Fibroblast of lung (primary cell): ENCODE measurements around the gene UNC79.

Source experiments
- EZH2 ChIP-seq: IDR thresholded peaks from 2 replicates; pipeline ENCODE4 v1.5.1; 2012; ENCODE audit warnings: low read length, control low read depth, mild to moderate bottlenecking; ENCODE audit errors: missing control alignments
- TF ChIP-seq, protein P1 (sequence below), 2 donors: IDR thresholded peaks in 1 of 2; conservative IDR thresholded peaks in 1 of 2; 1 replicate in 1 of 2; 2 replicates in 1 of 2; pipeline ENCODE4 v1.5.1; 2011 to 2012; ENCODE audit warnings: low read length in 2 of 2, control low read depth in 1 of 2, inconsistent platforms in 1 of 2, low read depth in 1 of 2, mild to moderate bottlenecking in 1 of 2

DNA sequence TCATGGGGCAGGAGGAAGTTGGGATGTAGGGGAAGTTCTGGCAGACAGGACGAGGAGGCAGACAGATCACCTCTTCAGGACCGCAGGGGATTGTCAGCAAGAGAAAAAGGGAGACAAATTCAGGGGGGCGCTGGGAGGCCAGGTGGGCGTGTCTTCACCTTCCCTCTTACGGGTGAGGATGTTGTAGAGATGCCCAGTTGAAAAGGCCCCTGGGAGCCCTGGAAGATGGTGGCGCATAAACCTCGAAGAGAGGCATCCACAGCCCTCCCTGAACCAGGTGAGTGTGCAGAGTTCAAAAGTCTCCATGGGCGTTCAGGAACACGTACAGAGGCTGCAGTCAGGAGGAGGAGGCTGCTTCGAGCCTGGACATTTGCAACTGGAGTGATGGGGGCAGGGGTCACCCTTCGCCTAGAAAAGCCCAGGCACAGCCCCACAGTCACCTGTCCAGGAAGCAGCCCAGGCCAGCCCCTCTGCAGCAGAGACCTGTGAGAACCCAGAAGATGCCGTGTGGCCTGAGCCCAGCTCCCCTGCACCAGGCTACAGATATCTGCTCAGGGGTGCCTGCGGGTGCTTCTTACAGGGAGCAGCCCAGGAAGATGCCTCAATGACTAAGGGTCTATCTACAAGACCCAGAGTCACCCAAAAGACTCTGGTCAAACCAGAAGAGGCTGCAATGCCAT, 283.1 kb downstream of the UNC79 start:
- TF ChIP-seq, protein P1, sequence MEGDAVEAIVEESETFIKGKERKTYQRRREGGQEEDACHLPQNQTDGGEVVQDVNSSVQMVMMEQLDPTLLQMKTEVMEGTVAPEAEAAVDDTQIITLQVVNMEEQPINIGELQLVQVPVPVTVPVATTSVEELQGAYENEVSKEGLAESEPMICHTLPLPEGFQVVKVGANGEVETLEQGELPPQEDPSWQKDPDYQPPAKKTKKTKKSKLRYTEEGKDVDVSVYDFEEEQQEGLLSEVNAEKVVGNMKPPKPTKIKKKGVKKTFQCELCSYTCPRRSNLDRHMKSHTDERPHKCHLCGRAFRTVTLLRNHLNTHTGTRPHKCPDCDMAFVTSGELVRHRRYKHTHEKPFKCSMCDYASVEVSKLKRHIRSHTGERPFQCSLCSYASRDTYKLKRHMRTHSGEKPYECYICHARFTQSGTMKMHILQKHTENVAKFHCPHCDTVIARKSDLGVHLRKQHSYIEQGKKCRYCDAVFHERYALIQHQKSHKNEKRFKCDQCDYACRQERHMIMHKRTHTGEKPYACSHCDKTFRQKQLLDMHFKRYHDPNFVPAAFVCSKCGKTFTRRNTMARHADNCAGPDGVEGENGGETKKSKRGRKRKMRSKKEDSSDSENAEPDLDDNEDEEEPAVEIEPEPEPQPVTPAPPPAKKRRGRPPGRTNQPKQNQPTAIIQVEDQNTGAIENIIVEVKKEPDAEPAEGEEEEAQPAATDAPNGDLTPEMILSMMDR (conservative IDR thresholded peaks at IDR 0.05 in 1 of 2, IDR thresholded peaks at IDR 0.05 in 1 of 2; ENCODE audit: low read depth in 1 of 2, low read length in 2 of 2) = no peak
- TF ChIP-seq EZH2 = no peak
